ENCODE measurements around the gene SLC41A2. TPM values are rescaled to one million over a fixed set of nuclear protein-coding genes. Genes with fewer than 3 reads are reported as not detected.

SLC41A2 gene
- total and polyA plus RNA-seq, 2 donors (not counting 1 experiment from before 2014, with no cell fraction given) = 0.51 to 13.0 TPM

DNA sequence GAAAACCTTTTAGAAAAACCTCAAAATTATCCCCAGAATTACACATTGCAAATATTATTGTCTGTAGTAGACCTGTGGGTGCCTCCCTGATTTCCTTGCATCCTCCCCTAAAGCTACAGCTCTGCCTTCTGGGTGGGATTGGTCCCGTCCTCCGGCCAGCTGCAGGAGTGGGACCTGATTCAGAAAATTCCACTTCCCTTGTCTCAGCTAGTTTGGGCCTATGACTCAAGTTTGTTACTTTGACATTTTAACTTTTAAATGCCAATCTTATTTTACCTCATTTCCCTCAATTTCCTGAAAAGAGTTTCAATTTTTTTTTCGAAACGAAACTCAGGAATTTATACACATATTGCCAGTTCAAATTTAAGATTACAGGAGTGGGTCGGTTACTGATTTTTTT is 13.2 kb upstream of the SLC41A2 start:
- DNase-seq = no peak
- WGBS (ENCODE audit: insufficient coverage) = 92% methylated on average over 3 of the region's 5 CpGs
- ChIA-PET CTCF (interaction anchor here (0.9 to 1.1 kb wide), 4 partner anchors 9 to 82 kb away, joined by 3 to 7 read pairs (median 3); no protein-coding TSS in a partner anchor), POLR2A (no interaction called here)
- peaks cover 29% of the 10 kb centered on the region for H3K4me1 Mint-ChIP-seq
- H3K27ac Mint-ChIP-seq = no peak overlapping the region
- Histone ChIP-seq H4K20me1 (ENCODE audit: control insufficient read depth, insufficient read depth, low read length, poor library complexity, severe bottlenecking) (no peaks in the 10 kb centered on the region), H3K36me3 (replicated peaks in 1 of 2; ENCODE audit: control extremely low read depth in 1 of 2, control insufficient read depth in 1 of 2, extremely low read depth in 1 of 2, insufficient read depth in 2 of 2, low read length in 1 of 2) (no peaks in the 10 kb centered on the region), H2AFZ (ENCODE audit: insufficient read depth, low read depth, low read length, poor library complexity, severe bottlenecking) (no peak overlapping the region), H3K4me3 (ENCODE audit: control extremely low read depth in 1 of 5, extremely low read depth in 1 of 5, insufficient read depth in 1 of 5, low read depth in 2 of 5, low read length in 4 of 5) (no peak overlapping the region), H3K27ac (ENCODE audit: low read length in 2 of 2) (no peak overlapping the region), H3K4me1 (ENCODE audit: control insufficient read depth in 2 of 2, insufficient read depth in 2 of 2, low read length in 2 of 2) (peaks cover 25 to 28% of the 10 kb centered on the region in 2 donors), H3K27me3 (replicated peaks in 1 of 4; ENCODE audit: control extremely low read depth in 1 of 4, control insufficient read depth in 3 of 4, insufficient read depth in 4 of 4, low read length in 3 of 4) (no peaks in the 10 kb centered on the region), H3K9me3 (ENCODE audit: control extremely low read depth in 1 of 3, control insufficient read depth in 2 of 3, insufficient read depth in 1 of 3, low read length in 2 of 3) (peaks cover 0 to 6% (median 0%) of the 10 kb centered on the region in 3 donors), H3K4me2 (replicated peaks; ENCODE audit: low read depth, low read length, poor library complexity, severe bottlenecking) (no peak overlapping the region), H3K9ac (ENCODE audit: low read length) (no peak overlapping the region), H3K79me2 (ENCODE audit: control insufficient read depth, insufficient read depth, low read length) (no peaks in the 10 kb centered on the region)
- no peak overlapping the region for H3K4me3 Mint-ChIP-seq
- no peak for ATAC-seq (ENCODE audit: low read depth)
- H3K27me3 Mint-ChIP-seq = no peaks in the 10 kb centered on the region
- no peaks in the 10 kb centered on the region for H3K9me3 Mint-ChIP-seq (ENCODE audit: insufficient read depth)
- intact Hi-C loops (cut with micrococcal nuclease) = loop anchor here (5.0 kb wide), 1 partner anchor 81 kb away; no protein-coding TSS in a partner anchor
- TF ChIP-seq, protein P1, sequence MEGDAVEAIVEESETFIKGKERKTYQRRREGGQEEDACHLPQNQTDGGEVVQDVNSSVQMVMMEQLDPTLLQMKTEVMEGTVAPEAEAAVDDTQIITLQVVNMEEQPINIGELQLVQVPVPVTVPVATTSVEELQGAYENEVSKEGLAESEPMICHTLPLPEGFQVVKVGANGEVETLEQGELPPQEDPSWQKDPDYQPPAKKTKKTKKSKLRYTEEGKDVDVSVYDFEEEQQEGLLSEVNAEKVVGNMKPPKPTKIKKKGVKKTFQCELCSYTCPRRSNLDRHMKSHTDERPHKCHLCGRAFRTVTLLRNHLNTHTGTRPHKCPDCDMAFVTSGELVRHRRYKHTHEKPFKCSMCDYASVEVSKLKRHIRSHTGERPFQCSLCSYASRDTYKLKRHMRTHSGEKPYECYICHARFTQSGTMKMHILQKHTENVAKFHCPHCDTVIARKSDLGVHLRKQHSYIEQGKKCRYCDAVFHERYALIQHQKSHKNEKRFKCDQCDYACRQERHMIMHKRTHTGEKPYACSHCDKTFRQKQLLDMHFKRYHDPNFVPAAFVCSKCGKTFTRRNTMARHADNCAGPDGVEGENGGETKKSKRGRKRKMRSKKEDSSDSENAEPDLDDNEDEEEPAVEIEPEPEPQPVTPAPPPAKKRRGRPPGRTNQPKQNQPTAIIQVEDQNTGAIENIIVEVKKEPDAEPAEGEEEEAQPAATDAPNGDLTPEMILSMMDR (IDR thresholded peaks at IDR 0.05) = no peak
- no peak for TF ChIP-seq EZH2 (IDR thresholded peaks at IDR 0.05; ENCODE audit: borderline replicate concordance, insufficient read depth, low read depth, low read length, poor library complexity, severe bottlenecking)

DNA sequence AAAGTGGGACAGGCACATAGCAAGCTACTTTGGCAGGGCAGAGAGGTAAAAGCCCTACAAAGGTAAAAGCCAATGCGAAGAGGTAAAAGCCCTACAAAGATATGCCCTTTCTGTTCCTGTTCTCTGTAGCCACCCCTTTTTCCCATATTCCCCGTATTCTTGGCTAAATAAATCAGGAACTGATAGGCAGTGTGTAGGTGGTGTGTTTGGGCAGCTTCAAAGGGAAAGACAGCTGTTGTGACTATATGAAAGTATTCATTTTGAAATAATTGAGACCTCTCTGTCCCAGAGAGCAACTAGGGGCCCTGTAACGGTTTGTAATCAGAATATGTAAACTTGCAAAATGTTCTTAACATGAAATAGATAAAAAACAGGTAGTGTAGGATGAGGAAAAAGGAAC is 11.3 kb upstream of the SLC41A2 start:
- Histone ChIP-seq H3K79me2 (ENCODE audit: control insufficient read depth, insufficient read depth, low read length) (no peaks in the 10 kb centered on the region), H3K4me2 (replicated peaks; ENCODE audit: low read depth, low read length, poor library complexity, severe bottlenecking) (no peak overlapping the region), H3K27me3 (replicated peaks in 1 of 4; ENCODE audit: control extremely low read depth in 1 of 4, control insufficient read depth in 3 of 4, insufficient read depth in 4 of 4, low read length in 3 of 4) (no peaks in the 10 kb centered on the region), H3K36me3 (replicated peaks in 1 of 2; ENCODE audit: control extremely low read depth in 1 of 2, control insufficient read depth in 1 of 2, extremely low read depth in 1 of 2, insufficient read depth in 2 of 2, low read length in 1 of 2) (no peaks in the 10 kb centered on the region), H3K9me3 (ENCODE audit: control extremely low read depth in 1 of 3, control insufficient read depth in 2 of 3, insufficient read depth in 1 of 3, low read length in 2 of 3) (peaks cover 0 to 5% (median 0%) of the 10 kb centered on the region in 3 donors), H3K4me1 (ENCODE audit: control insufficient read depth in 2 of 2, insufficient read depth in 2 of 2, low read length in 2 of 2) (peaks cover 18 to 20% of the 10 kb centered on the region in 2 donors), H4K20me1 (ENCODE audit: control insufficient read depth, insufficient read depth, low read length, poor library complexity, severe bottlenecking) (no peaks in the 10 kb centered on the region), H3K4me3 (ENCODE audit: control extremely low read depth in 1 of 5, extremely low read depth in 1 of 5, insufficient read depth in 1 of 5, low read depth in 2 of 5, low read length in 4 of 5) (no peak overlapping the region), H2AFZ (ENCODE audit: insufficient read depth, low read depth, low read length, poor library complexity, severe bottlenecking) (no peak overlapping the region), H3K27ac (ENCODE audit: low read length in 2 of 2) (no peak overlapping the region), H3K9ac (ENCODE audit: low read length) (no peak overlapping the region)
- CTCF ChIA-PET = interaction anchor here (0.7 to 0.8 kb wide), 2 partner anchors 11 to 97 kb away, joined by 3 read pairs; partner anchors contain the start of gene SLC41A2
- Mint-ChIP-seq H3K27me3 (no peaks in the 10 kb centered on the region), H3K4me3 (no peak overlapping the region), H3K9me3 (ENCODE audit: insufficient read depth) (no peaks in the 10 kb centered on the region), H3K27ac (no peak overlapping the region), H3K4me1 (peaks cover 15% of the 10 kb centered on the region)
- WGBS (ENCODE audit: insufficient coverage) = no CpG with 5 or more reads among the region's 3 CpGs
- no peak for ATAC-seq (ENCODE audit: low read depth)
- intact Hi-C loops (cut with micrococcal nuclease) = no loop called here
- TF ChIP-seq, protein P1 (IDR thresholded peaks at IDR 0.05) = no peak
- TF ChIP-seq EZH2 (IDR thresholded peaks at IDR 0.05; ENCODE audit: borderline replicate concordance, insufficient read depth, low read depth, low read length, poor library complexity, severe bottlenecking) = no peak
- POLR2A ChIA-PET = no interaction called here
- DNase-seq = no peak
